WI38 (cell line): ENCODE data around the gene PROK2.

Experiments
- H3K4me3 ChIP-seq: 2 replicates; pipeline ENCODE4 v1.5.1; 2011; ENCODE audit warnings: low read depth, mild to moderate bottlenecking, control low read depth, low read length
- CTCF ChIP-seq: IDR thresholded peaks from 2 replicates; pipeline ENCODE4 v1.5.1; 2012; ENCODE audit warnings: low read depth, mild to moderate bottlenecking, control low read depth, low read length

Gene PROK2

GRCh38 chr3:71813704-71814103 lies 28.8 kb upstream of the PROK2 start:
- no peak for TF ChIP-seq CTCF
- no peak overlapping the region for H3K4me3 ChIP-seq

- H3K4me3 ChIP-seq: no peak overlapping the region
- no peak for TF ChIP-seq CTCF
These were observed 28.1 kb upstream of the PROK2 start for GRCh38 chr3:71813073-71813472.

GRCh38 chr3:71810056-71810455 lies 25.1 kb upstream of the PROK2 start:
- no peak for TF ChIP-seq CTCF
- H3K4me3 ChIP-seq: no peak overlapping the region

- no peak for TF ChIP-seq CTCF
- H3K4me3 ChIP-seq: no peak overlapping the region
These were observed 24.5 kb upstream of the PROK2 start for GRCh38 chr3:71809321-71810026.

- H3K4me3 ChIP-seq: no peak overlapping the region
- no peak for TF ChIP-seq CTCF
These were observed 21.8 kb upstream of the PROK2 start for GRCh38 chr3:71806736-71807135.

GRCh38 chr3:71805691-71806090 lies 20.7 kb upstream of the PROK2 start:
- no peak for TF ChIP-seq CTCF
- H3K4me3 ChIP-seq: no peak overlapping the region

GRCh38 chr3:71805199-71805598 lies 20.3 kb upstream of the PROK2 start:
- TF ChIP-seq CTCF: no peak

More at GRCh38 chr3:71805199-71805598, 20.3 kb upstream of the PROK2 start:
- H3K4me3 ChIP-seq: no peak overlapping the region
